Activated CD4-positive, alpha-beta T cell treated with anti-CD3 and anti-CD28 coated beads for 36 hours (primary cell): ENCODE data around the gene HPGDS. TPM values are rescaled to one million over a fixed set of nuclear protein-coding genes. Genes with fewer than 3 reads are reported as not detected.

ENCODE experiments used
- ATAC-seq: fragments of 200-7000 bp; cut with Tn5 transposase; one replicate; pipeline ENCODE4 v1.10.0; 2021; ENCODE audit warnings: mild to moderate bottlenecking, moderate library complexity
- CTCF ChIA-PET: fragments of 350-600 bp; sonication (Branson Sonifier 250); formaldehyde crosslinking; loops from one replicate; lab custom pipeline; 2021; ENCODE audit warnings: antibody characterized with exemption; lab: Charles Lee
- POLR2A ChIA-PET: fragments of 350-600 bp; sonication (Branson Sonifier 250); formaldehyde crosslinking; loops from one replicate; lab custom pipeline; 2021; ENCODE audit warnings: antibody characterized with exemption, inconsistent platforms; lab: Charles Lee
- DNase-seq: peaks from one replicate; pipeline ENCODE4 v3.0.0-alpha.2; 2020
- H3K27ac Mint-ChIP-seq: one replicate; pipeline ENCODE4 v1.8.0; 2021; ENCODE audit warnings: mixed read lengths
- H3K27me3 Mint-ChIP-seq: one replicate; pipeline ENCODE4 v1.8.0; 2021; ENCODE audit warnings: mixed read lengths
- H3K36me3 Mint-ChIP-seq: one replicate; pipeline ENCODE4 v1.8.0; 2021; ENCODE audit warnings: low read depth, mixed read lengths
- H3K4me1 Mint-ChIP-seq: one replicate; pipeline ENCODE4 v1.8.0; 2021; ENCODE audit warnings: mixed read lengths
- H3K4me3 Mint-ChIP-seq: one replicate; pipeline ENCODE4 v1.8.0; 2021; ENCODE audit warnings: mild to moderate bottlenecking, moderate library complexity, mixed read lengths
- H3K9me3 Mint-ChIP-seq: one replicate; pipeline ENCODE4 v1.8.0; 2021; ENCODE audit warnings: low read depth, mixed read lengths
- intact Hi-C, 2 experiments: fragments of 100-400 bp; cut with DNase I in 1 of 2; cut with micrococcal nuclease in 1 of 2; formaldehyde crosslinking; loops; one replicate each; pipeline versions ENCODE4 v1.14.2 to v1.15.1; 2022 to 2024; cut with DNase I, micrococcal nuclease
- total RNA-seq, 2 experiments: library from RNA; stranded (reverse); gene quantifications; one replicate each; pipeline ENCODE4 v1.2.3, GENCODE V29; 2021

HPGDS gene
- total RNA-seq, 2 experiments from 2014 or later: not detected

DNA sequence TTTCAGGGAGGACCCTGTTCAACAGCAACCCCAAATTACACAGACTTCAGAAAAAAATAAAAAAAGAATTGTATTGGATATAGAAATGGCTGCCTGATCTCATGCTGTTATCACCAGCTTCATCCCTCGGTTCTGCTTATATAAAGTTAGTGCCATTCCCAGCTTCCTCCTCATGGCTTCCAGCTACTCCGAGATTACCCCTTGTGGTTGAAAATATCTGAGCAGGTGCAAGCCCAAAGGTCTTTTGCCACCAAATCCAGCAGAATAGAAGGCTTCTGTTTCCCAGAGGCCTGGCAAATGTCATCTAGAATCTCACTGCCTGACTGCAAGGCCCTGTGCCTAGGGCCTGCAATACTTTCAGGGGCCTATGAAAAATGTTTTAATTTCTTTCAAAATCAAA lies 13.8 kb upstream of the HPGDS start:
- Mint-ChIP-seq H3K4me3 (no peak overlapping the region), H3K4me1 (peaks cover 11% of the 10 kb centered on the region), H3K27me3 (peaks cover 8% of the 10 kb centered on the region), H3K27ac (no peak overlapping the region), H3K36me3 (no peaks in the 10 kb centered on the region), H3K9me3 (no peaks in the 10 kb centered on the region)
- ChIA-PET CTCF (no interaction called here), POLR2A (no interaction called here)
- DNase-seq (no peak), ATAC-seq (no peak)
- intact Hi-C loops: no loop called here

DNA sequence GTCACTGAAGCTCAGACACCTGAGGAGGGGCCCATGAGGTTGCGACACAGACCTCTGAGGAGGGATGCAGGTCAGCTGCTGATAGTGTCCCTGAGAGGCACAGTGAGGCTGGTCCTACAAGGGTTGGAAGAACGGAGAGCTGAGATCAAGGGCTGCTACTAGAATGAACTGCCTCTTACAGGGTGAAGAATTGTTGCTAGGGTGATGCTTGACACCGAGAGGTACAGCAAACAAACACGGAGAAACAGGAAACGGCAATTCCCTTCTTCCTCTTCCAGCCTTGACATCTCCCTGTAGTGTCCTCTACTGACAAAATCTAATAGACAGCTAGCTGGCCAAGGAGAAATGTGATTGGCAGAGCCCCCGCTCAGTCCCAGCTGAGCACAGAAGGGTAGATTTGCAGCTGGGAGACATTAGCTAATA lies 11.8 kb upstream of the HPGDS start:
- Mint-ChIP-seq H3K4me1 (peaks cover 22% of the 10 kb centered on the region), H3K36me3 (no peaks in the 10 kb centered on the region), H3K4me3 (no peak overlapping the region), H3K9me3 (no peaks in the 10 kb centered on the region), H3K27ac (no peak overlapping the region), H3K27me3 (peaks cover 8% of the 10 kb centered on the region)
- DNase-seq: no peak
- no peak for ATAC-seq
- ChIA-PET POLR2A (no interaction called here), CTCF (interaction anchor here (1.2 kb wide), 1 partner anchor 38 kb away, joined by 3 read pairs; no protein-coding TSS in a partner anchor)
- intact Hi-C loops: no loop called here

DNA sequence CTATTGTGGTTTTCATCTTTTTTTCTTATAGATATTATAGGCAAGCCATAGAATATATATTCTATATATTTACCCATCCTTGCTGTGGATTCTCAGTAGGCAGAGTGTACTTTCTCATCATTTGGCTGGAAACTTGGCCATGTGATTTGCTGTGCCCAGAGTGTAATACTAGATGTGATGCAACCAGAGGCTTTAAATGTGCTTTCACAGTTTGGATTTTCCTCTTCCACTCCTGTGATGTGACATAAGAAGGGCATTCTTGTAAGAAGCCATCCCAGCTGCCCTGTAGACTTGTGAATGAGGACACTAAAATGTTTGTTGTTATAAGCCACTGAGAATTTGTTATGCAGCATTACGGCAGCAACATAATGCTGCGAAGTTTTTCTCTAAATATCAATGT lies 10.4 kb upstream of the HPGDS start:
- Mint-ChIP-seq H3K9me3 (no peaks in the 10 kb centered on the region), H3K27ac (no peak overlapping the region), H3K4me1 (peaks cover 34% of the 10 kb centered on the region), H3K27me3 (peaks cover 5% of the 10 kb centered on the region), H3K36me3 (no peaks in the 10 kb centered on the region), H3K4me3 (no peak overlapping the region)
- intact Hi-C loops: loop anchor here in 1 of 2 experiments (2.0 kb wide), 1 partner anchor 16 kb away; no protein-coding TSS in a partner anchor
- DNase-seq (no peak), ATAC-seq (no peak)
- POLR2A ChIA-PET: no interaction called here
- CTCF ChIA-PET: interaction anchor here (0.7 to 1.2 kb wide), 2 partner anchors 42 to 43 kb away, joined by 3 to 4 read pairs; no protein-coding TSS in a partner anchor

DNA sequence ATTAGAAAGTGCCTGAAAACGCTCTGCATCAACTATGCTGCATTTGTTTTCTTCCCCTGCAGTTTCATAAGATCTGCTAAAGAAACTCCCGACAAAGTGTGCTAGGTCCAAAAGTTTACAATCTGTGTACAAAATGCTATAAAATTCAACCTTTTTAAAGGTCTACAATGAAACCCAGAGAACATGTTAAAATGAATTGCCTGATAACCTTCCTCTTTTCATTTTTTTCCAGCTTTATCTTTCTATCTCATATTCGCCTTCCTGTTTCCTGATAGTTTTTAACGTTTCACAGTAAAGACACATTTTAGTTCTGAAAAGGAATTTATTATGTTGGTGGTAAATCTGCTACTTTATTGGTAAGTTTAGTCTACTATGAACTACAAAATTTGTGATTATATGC lies 9.5 kb upstream of the HPGDS start:
- Mint-ChIP-seq H3K4me3 (no peak overlapping the region), H3K27ac (no peak overlapping the region), H3K9me3 (no peaks in the 10 kb centered on the region), H3K4me1 (peaks cover 40% of the 10 kb centered on the region), H3K36me3 (no peaks in the 10 kb centered on the region), H3K27me3 (peaks cover 4% of the 10 kb centered on the region)
- POLR2A ChIA-PET: no interaction called here
- DNase-seq (no peak), ATAC-seq (no peak)
- CTCF ChIA-PET: interaction anchor here (1.2 to 1.3 kb wide), 2 partner anchors 10 to 44 kb away, joined by 4 to 5 read pairs; no protein-coding TSS in a partner anchor
- intact Hi-C loops: loop anchor here in 1 of 2 experiments (2.0 kb wide), 1 partner anchor 15 kb away; no protein-coding TSS in a partner anchor

DNA sequence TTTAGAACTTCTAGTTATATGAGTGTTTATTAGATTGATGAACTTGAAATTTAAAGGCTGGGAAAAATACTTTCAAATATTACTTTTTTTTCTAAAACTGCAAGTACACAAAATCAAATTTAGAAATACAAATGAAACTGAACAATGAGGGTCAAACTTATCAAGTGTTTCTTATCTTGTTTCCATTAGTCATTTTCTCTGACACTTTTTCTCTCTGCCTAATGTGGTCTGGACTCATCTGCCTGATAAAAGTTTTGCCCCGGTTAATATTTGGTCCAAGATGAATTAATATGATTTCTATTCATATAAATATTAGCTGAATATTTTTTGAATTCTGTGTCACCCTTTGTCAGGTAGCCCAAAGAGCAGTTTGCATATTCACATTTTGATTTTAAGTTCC lies 8.7 kb upstream of the HPGDS start:
- Mint-ChIP-seq H3K4me1 (peaks cover 40% of the 10 kb centered on the region), H3K4me3 (no peak overlapping the region), H3K27me3 (peaks cover 4% of the 10 kb centered on the region), H3K36me3 (no peaks in the 10 kb centered on the region), H3K27ac (no peak overlapping the region), H3K9me3 (no peaks in the 10 kb centered on the region)
- DNase-seq (no peak), ATAC-seq (no peak)
- intact Hi-C loops: no loop called here
- CTCF ChIA-PET: interaction anchor here (1.3 kb wide), 1 partner anchor 10 kb away, joined by 5 read pairs; no protein-coding TSS in a partner anchor
- POLR2A ChIA-PET: no interaction called here

DNA sequence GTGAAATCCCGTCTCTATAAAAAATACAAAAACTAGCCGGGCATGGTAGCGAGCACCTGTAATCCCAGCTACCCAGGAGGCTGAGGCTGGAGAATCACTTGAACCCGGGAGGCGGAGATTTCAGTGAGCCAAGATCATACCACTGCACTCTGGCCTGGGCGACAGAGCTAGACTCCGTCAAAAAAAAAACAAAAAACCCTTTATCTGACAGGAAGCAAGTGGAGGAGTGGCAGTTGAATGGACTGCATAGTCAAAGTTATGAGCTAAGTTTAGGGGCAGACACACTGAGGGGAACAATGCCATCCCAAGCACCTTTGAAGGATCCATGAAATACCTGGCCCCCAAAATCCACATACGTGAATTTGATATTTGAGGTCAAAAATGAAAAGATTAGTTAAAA lies 7.5 kb upstream of the HPGDS start:
- Mint-ChIP-seq H3K4me1 (peaks cover 43% of the 10 kb centered on the region), H3K36me3 (no peaks in the 10 kb centered on the region), H3K9me3 (no peaks in the 10 kb centered on the region), H3K4me3 (no peak overlapping the region), H3K27ac (no peak overlapping the region), H3K27me3 (peaks cover 4% of the 10 kb centered on the region)
- DNase-seq (no peak), ATAC-seq (no peak)
- ChIA-PET CTCF (no interaction called here), POLR2A (no interaction called here)
- intact Hi-C loops: no loop called here

DNA sequence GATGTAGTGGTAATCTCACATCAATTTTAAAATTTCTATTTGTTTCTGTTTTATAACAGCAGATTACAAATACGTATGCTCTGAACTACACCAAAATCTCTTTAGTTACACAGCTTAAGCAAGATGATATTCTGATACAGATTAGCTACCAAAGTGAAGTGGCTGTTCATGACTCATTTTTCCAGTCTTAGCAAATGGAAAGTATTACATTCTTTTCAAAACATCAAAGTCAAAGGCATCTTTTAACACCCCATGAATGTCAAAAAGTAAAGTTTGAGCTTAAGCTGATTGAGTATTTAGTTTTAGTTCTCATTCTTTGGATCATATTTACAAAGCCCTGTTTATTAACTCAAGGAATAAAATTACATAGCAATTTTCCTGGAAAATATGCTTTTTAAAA lies 6.6 kb upstream of the HPGDS start:
- Mint-ChIP-seq H3K27me3 (peaks cover 4% of the 10 kb centered on the region), H3K4me3 (no peak overlapping the region), H3K4me1 (peaks cover 44% of the 10 kb centered on the region), H3K9me3 (no peaks in the 10 kb centered on the region), H3K36me3 (no peaks in the 10 kb centered on the region), H3K27ac (no peak overlapping the region)
- intact Hi-C loops: loop anchor here (1.0 to 5.0 kb wide), 3 partner anchors 10 to 142 kb away; partner anchors contain the start of genes PDLIM5 (in 1 of the 2) and SMARCAD1 (in 1 of the 2)
- ChIA-PET CTCF (interaction anchor here (1.0 kb wide), 1 partner anchor 15 kb away, joined by 3 read pairs; no protein-coding TSS in a partner anchor), POLR2A (interaction anchor here (0.6 kb wide), 1 partner anchor 128 kb away, joined by 3 read pairs; no protein-coding TSS in a partner anchor)
- ATAC-seq (peak; percentile 91), DNase-seq (no peak)

DNA sequence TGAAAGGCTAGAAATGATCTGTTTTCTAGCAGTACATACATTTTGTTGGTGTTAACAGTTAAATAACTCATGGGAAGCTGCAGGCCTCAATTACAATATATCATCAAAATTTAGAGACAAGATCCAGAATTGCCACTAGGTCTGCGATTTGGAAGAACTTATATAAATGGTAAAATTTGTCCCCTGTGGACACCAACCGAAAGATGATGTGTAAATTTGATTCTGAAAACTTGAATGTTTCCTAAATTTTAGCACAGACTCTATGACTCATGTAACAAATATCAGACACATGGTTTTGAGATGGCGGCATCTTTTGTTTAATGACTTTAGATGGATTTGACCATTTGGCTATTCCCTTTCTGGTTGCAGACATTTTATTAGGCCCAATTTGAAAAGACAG lies 6.0 kb upstream of the HPGDS start:
- Mint-ChIP-seq H3K9me3 (no peaks in the 10 kb centered on the region), H3K4me3 (no peak overlapping the region), H3K4me1 (peaks cover 44% of the 10 kb centered on the region), H3K27me3 (peaks cover 4% of the 10 kb centered on the region), H3K27ac (no peak overlapping the region), H3K36me3 (no peaks in the 10 kb centered on the region)
- POLR2A ChIA-PET: no interaction called here
- CTCF ChIA-PET: interaction anchor here (1.0 kb wide), 1 partner anchor 16 kb away, joined by 3 read pairs; no protein-coding TSS in a partner anchor
- ATAC-seq (peak; percentile 64), DNase-seq (no peak)
- intact Hi-C loops: loop anchor here (1.0 to 5.0 kb wide), 3 partner anchors 9 to 141 kb away; partner anchors contain the start of genes PDLIM5 (in 1 of the 2) and SMARCAD1 (in 1 of the 2)

DNA sequence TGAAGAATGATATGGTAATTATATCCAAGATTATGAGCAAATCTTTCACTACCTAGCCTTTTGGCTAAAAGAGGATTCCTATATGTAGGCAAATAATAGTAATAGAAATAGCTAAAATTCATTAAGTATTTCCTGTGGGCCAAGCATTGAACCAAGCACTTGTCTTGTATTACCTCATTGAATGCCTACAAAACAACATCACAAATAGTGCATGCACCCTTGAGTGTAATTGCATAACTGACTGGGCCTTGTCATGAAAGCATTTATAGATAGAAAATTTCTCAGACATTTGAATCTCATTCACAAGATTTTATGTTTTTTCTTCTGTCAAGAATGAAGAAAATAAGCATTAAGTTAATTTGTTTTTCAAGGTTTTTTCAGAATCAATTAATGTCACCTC lies 3.9 kb upstream of the HPGDS start:
- intact Hi-C loops: loop anchor here in 1 of 2 experiments (5.0 kb wide), 1 partner anchor 139 kb away; the partner anchor contains the start of gene SMARCAD1
- Mint-ChIP-seq H3K27me3 (peaks cover 3% of the 10 kb centered on the region), H3K27ac (no peak overlapping the region), H3K4me1 (peaks cover 34% of the 10 kb centered on the region), H3K36me3 (no peaks in the 10 kb centered on the region), H3K9me3 (no peaks in the 10 kb centered on the region), H3K4me3 (no peak overlapping the region)
- CTCF ChIA-PET: no interaction called here
- POLR2A ChIA-PET: no interaction called here
- ATAC-seq (no peak), DNase-seq (no peak)

DNA sequence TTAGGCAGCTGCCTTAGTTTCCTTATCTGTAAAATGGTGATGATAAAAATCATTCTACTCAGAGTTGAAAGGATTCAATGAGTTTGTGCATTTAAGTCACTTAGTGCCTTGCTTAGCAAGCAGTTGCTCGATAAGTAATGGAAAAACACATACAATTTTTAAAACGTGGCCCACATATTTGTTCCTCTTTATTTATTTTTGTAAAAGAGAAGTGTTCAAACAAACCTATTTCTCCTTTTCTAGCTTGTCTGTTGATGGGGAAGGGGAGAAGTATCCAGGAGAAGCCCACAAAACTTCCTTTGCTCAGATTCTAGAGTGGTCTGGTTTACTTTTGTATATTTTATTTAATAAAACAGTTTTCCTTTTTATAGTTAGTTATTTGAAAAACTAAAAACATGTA lies 3.3 kb upstream of the HPGDS start:
- Mint-ChIP-seq H3K4me1 (peaks cover 29% of the 10 kb centered on the region), H3K27ac (peak overlapping the region; percentile 31), H3K36me3 (no peaks in the 10 kb centered on the region), H3K9me3 (no peaks in the 10 kb centered on the region), H3K4me3 (no peak overlapping the region), H3K27me3 (no peaks in the 10 kb centered on the region)
- ChIA-PET CTCF (no interaction called here), POLR2A (no interaction called here)
- ATAC-seq (no peak), DNase-seq (no peak)
- intact Hi-C loops: loop anchor here in 1 of 2 experiments (5.0 kb wide), 1 partner anchor 139 kb away; the partner anchor contains the start of gene SMARCAD1

DNA sequence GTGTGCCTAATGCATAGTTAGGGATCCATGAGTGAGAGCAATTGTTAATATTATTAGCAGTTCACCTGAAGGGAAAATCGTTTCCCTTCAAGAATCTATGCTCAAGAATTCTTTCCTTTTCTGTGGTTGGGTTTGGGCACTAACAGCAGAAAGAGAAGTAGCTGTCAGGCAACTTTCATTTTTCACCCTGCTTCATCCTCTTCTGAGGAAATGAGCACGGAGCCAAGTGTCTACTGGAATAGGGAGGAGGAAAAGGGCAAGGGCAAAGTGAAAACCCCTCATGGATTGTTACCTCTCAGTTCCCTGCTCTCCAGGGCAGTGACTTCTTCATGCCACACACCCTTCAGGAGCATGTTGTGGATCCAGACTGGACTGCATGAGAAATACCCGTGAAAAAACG lies 2.6 kb upstream of the HPGDS start:
- no peaks in the 10 kb centered on the region for H3K27me3 Mint-ChIP-seq
- H3K27ac Mint-ChIP-seq: no peak overlapping the region
- intact Hi-C loops: loop anchor here in 1 of 2 experiments (5.0 kb wide), 1 partner anchor 138 kb away; the partner anchor contains the start of gene SMARCAD1
- H3K4me3 Mint-ChIP-seq: no peak overlapping the region
- ATAC-seq: no peak
- no peaks in the 10 kb centered on the region for H3K9me3 Mint-ChIP-seq
- DNase-seq: no peak
- CTCF ChIA-PET: interaction anchor here (1.0 kb wide), 1 partner anchor 46 kb away, joined by 5 read pairs; no protein-coding TSS in a partner anchor
- no peaks in the 10 kb centered on the region for H3K36me3 Mint-ChIP-seq
- POLR2A ChIA-PET: no interaction called here
- H3K4me1 Mint-ChIP-seq: peaks cover 25% of the 10 kb centered on the region

DNA sequence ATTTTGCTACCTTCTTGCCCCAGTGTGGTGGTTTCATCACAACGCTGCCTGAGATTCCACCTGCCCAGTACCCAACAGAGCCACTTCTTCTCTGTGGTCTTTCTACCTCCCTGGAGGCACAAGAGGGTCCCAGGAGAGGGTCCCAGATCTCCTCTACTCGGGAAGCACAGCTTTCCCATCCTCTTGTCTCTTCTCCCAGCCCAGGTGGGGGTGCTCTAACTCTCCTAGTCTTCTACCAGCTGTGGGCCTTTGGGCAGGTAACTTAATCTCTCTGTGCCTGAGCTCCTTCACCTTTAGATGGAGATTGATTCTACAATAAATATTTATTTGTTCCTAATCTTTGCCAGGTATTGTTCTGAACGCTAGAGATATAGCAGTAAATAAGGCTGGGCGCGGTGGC lies 1.8 kb upstream of the HPGDS start:
- intact Hi-C loops: no loop called here
- ChIA-PET CTCF (no interaction called here), POLR2A (no interaction called here)
- no peak for ATAC-seq
- Mint-ChIP-seq H3K9me3 (no peaks in the 10 kb centered on the region), H3K4me3 (no peak overlapping the region), H3K27ac (no peak overlapping the region), H3K27me3 (no peaks in the 10 kb centered on the region), H3K4me1 (peaks cover 27% of the 10 kb centered on the region), H3K36me3 (no peaks in the 10 kb centered on the region)
- no peak for DNase-seq
